H1 (cell line): ENCODE data around the gene CCL3. TPM values are rescaled to one million over a fixed set of nuclear protein-coding genes. Genes with fewer than 3 reads are reported as not detected.

Experiments
- CTCF ChIA-PET: fragments of 300-600 bp; sonication (Branson Sonifier 250); formaldehyde crosslinking; loops from one replicate; lab custom pipeline; 2021; ENCODE audit not compliant: partially characterized antibody; lab: Charles Lee
- POLR2A ChIA-PET: fragments of 300-600 bp; sonication (Branson Sonifier 250); formaldehyde crosslinking; loops from one replicate; lab custom pipeline; 2021; ENCODE audit warnings: inconsistent platforms; ENCODE audit not compliant: partially characterized antibody; lab: Charles Lee
- DNase-seq, 2 experiments: peaks; one replicate each; pipeline versions ENCODE4 v3.0.0 to v3.0.0-alpha.2; 2010 to 2022; ENCODE audit warnings: low spot score in 2 of 2, low read depth in 1 of 2, mixed read lengths in 1 of 2
- FAIRE-seq: peaks from 2 replicates; lab custom pipeline; 2011; peaks lifted over from hg19 to GRCh38; lab: Jason Lieb, UNC
- H2AFZ ChIP-seq: 2 replicates; pipeline ENCODE4 v1.8.1; 2012; ENCODE audit warnings: low read length, inconsistent platforms
- H2AK5ac ChIP-seq: 2 replicates; pipeline ENCODE4 v1.6.1; 2013; ENCODE audit warnings: low read depth, low read length
- H2BK120ac ChIP-seq: replicated peaks from 2 replicates; pipeline ENCODE3; 2013; ENCODE audit warnings: low read depth, low read length, inconsistent platforms
- H2BK12ac ChIP-seq: 2 replicates; pipeline ENCODE4 v1.6.1; 2013; ENCODE audit warnings: low read depth, low read length
- H2BK15ac ChIP-seq: 2 replicates; pipeline ENCODE4 v1.6.1; 2013; ENCODE audit warnings: low read length
- H2BK20ac ChIP-seq: 2 replicates; pipeline ENCODE4 v1.6.1; 2013; ENCODE audit warnings: low read length
- H2BK5ac ChIP-seq: 2 replicates; pipeline ENCODE4 v1.6.1; 2013; ENCODE audit warnings: low read depth, low read length
- H3K14ac ChIP-seq: 2 replicates; pipeline ENCODE4 v1.6.1; 2013; ENCODE audit warnings: inconsistent platforms; ENCODE audit not compliant: insufficient read length
- H3K18ac ChIP-seq: 2 replicates; pipeline ENCODE4 v1.6.1; 2013; ENCODE audit warnings: low read length; ENCODE audit errors: extremely low read depth
- H3K23ac ChIP-seq: 2 replicates; pipeline ENCODE4 v1.6.1; 2013; ENCODE audit warnings: inconsistent platforms; ENCODE audit not compliant: insufficient read length
- H3K23me2 ChIP-seq: 2 replicates; pipeline ENCODE4 v1.6.1; 2013; ENCODE audit warnings: low read depth, low read length
- H3K27ac ChIP-seq: 2 replicates; pipeline ENCODE4 v1.6.1; 2011; ENCODE audit warnings: low read depth, low read length, inconsistent platforms
- H3K27me3 ChIP-seq, 4 experiments: replicated peaks in 1 of 4; 1 replicate in 1 of 4; 2 replicates in 3 of 4; pipeline versions ENCODE4 v1.6.1 to v1.8.1; 2011 to 2013; ENCODE audit warnings: low read length in 3 of 4, mild to moderate bottlenecking in 3 of 4, inconsistent platforms in 2 of 4, mixed read lengths in 2 of 4, moderate library complexity in 1 of 4; ENCODE audit not compliant: control insufficient read depth in 3 of 4, insufficient read depth in 3 of 4; ENCODE audit errors: extremely low read depth in 1 of 4
- H3K36me3 ChIP-seq, 4 experiments: 2 replicates each; pipeline versions ENCODE4 v1.6.1 to v1.8.1; 2011 to 2013; ENCODE audit warnings: mild to moderate bottlenecking in 4 of 4, low read length in 3 of 4, moderate library complexity in 2 of 4, control low read depth in 1 of 4, inconsistent platforms in 1 of 4; ENCODE audit not compliant: insufficient read depth in 4 of 4, control insufficient read depth in 2 of 4
- H3K4ac ChIP-seq: replicated peaks from 2 replicates; pipeline ENCODE3; 2013; ENCODE audit warnings: low read length, low read depth, mixed read lengths, inconsistent platforms; ENCODE audit not compliant: insufficient read length
- H3K4me1 ChIP-seq, 4 experiments: replicated peaks in 1 of 4; 1 replicate in 1 of 4; 2 replicates in 3 of 4; pipeline versions ENCODE4 v1.6.1 to v1.8.1; 2011 to 2013; ENCODE audit warnings: low read length in 3 of 4, inconsistent platforms in 2 of 4, mixed read lengths in 1 of 4; ENCODE audit not compliant: insufficient read depth in 4 of 4, control insufficient read depth in 3 of 4
- H3K4me2 ChIP-seq, 2 experiments: 2 replicates each; pipeline versions ENCODE4 v1.6.1 to v1.8.1; 2011 to 2013; ENCODE audit warnings: low read depth in 2 of 2, low read length in 2 of 2, control low read depth in 1 of 2, inconsistent platforms in 1 of 2, mild to moderate bottlenecking in 1 of 2; ENCODE audit not compliant: insufficient read depth in 1 of 2
- H3K4me3 ChIP-seq, 4 experiments: fragments of 200-600, 300-600 bp in 1 of 4; sonication (generic), shearing (Covaris generic), sonication (Bioruptor Twin) in 1 of 4; 2 replicates each; pipeline versions ENCODE4 v1.5.1 to v1.8.1; 2011 to 2016; ENCODE audit warnings: low read length in 4 of 4, low read depth in 3 of 4, control low read depth in 2 of 4, inconsistent platforms in 2 of 4, mild to moderate bottlenecking in 2 of 4, mixed read lengths in 1 of 4, moderate library complexity in 1 of 4; ENCODE audit not compliant: insufficient read depth in 2 of 4; ENCODE audit errors: extremely low read depth in 1 of 4
- H3K56ac ChIP-seq: replicated peaks from 2 replicates; pipeline ENCODE3; 2013; ENCODE audit warnings: low read depth, mild to moderate bottlenecking, mixed read lengths, low read length, inconsistent platforms; ENCODE audit not compliant: insufficient read length
- H3K79me1 ChIP-seq: 2 replicates; pipeline ENCODE4 v1.6.1; 2013; ENCODE audit warnings: low read depth, low read length, control low read depth
- H3K79me2 ChIP-seq, 2 experiments: 2 replicates each; pipeline versions ENCODE4 v1.6.1 to v1.8.1; 2012 to 2013; ENCODE audit warnings: low read length in 2 of 2, mild to moderate bottlenecking in 2 of 2, inconsistent platforms in 1 of 2; ENCODE audit not compliant: insufficient read depth in 2 of 2, control insufficient read depth in 1 of 2
- H3K9ac ChIP-seq, 4 experiments: replicated peaks in 1 of 4; 1 replicate in 1 of 4; 2 replicates in 3 of 4; pipeline versions ENCODE4 v1.6.1 to v1.8.1; 2011 to 2013; ENCODE audit warnings: low read depth in 3 of 4, low read length in 3 of 4, control low read depth in 2 of 4, mild to moderate bottlenecking in 2 of 4, moderate library complexity in 2 of 4, inconsistent platforms in 1 of 4; ENCODE audit errors: extremely low read depth in 1 of 4
- H3K9me3 ChIP-seq, 2 experiments: 2 replicates each; pipeline versions ENCODE4 v1.6.1 to v1.8.1; 2012 to 2013; ENCODE audit warnings: mild to moderate bottlenecking in 2 of 2, moderate library complexity in 2 of 2, control low read depth in 1 of 2, inconsistent platforms in 1 of 2, low read depth in 1 of 2, low read length in 1 of 2, mixed read lengths in 1 of 2; ENCODE audit not compliant: insufficient read depth in 2 of 2
- H4K20me1 ChIP-seq, 2 experiments: replicated peaks in 1 of 2; 2 replicates each; pipeline versions ENCODE3 to v1.8.1; 2011 to 2013; ENCODE audit warnings: inconsistent platforms in 2 of 2, low read length in 2 of 2, mild to moderate bottlenecking in 1 of 2; ENCODE audit not compliant: insufficient read depth in 2 of 2, control insufficient read depth in 1 of 2
- H4K5ac ChIP-seq: 2 replicates; pipeline ENCODE4 v1.6.1; 2013; ENCODE audit warnings: low read length, low read depth, mixed read lengths, inconsistent platforms; ENCODE audit not compliant: insufficient read length
- H4K8ac ChIP-seq: 2 replicates; pipeline ENCODE4 v1.8.0; 2013; ENCODE audit warnings: mild to moderate bottlenecking, moderate library complexity, low read length, inconsistent platforms; ENCODE audit not compliant: insufficient read depth; ENCODE audit errors: extremely low read depth
- H4K91ac ChIP-seq: replicated peaks from 2 replicates; pipeline ENCODE3; 2013; ENCODE audit warnings: low read length, mixed read lengths, inconsistent platforms; ENCODE audit not compliant: insufficient read length
- CBX8 ChIP-seq: fragments of 300-800, 300-1000 bp; sonication (generic); IDR thresholded peaks from 2 replicates; pipeline ENCODE4 v1.7.1; 2016; ENCODE audit warnings: low read depth, low read length, borderline replicate concordance
- CEBPB ChIP-seq: IDR thresholded peaks from 2 replicates; pipeline ENCODE4 v1.6.1; 2012; ENCODE audit warnings: low read depth, low read length
- KDM1A ChIP-seq: fragments of 200-600, 300-600 bp; sonication (generic); IDR thresholded peaks from 2 replicates; pipeline ENCODE4 v1.7.1; 2016; ENCODE audit warnings: mild to moderate bottlenecking, low read length, borderline replicate concordance
- KDM4A ChIP-seq: IDR thresholded peaks from one replicate; pipeline ENCODE4 v1.7.1; 2012; ENCODE audit warnings: low read depth, mild to moderate bottlenecking, moderate library complexity, low read length, inconsistent platforms; ENCODE audit not compliant: severe bottlenecking
- SP4 ChIP-seq: IDR thresholded peaks from 2 replicates; pipeline ENCODE4 v1.6.1; 2012; ENCODE audit warnings: low read length, inconsistent platforms
- TCF12 ChIP-seq: IDR thresholded peaks from 2 replicates; pipeline ENCODE4 v1.6.1; 2011; ENCODE audit warnings: low read depth, mild to moderate bottlenecking, low read length
- WGBS, 2 experiments: shearing (Covaris generic) in 1 of 2; methylation state at CpG; one replicate each; pipeline versions ENCODE4 v1.1.6 to v1.1.7; 2013 to 2015; ENCODE audit warnings: low lambda C conversion rate in 2 of 2, mixed read lengths in 2 of 2, inconsistent platforms in 1 of 2, low coverage in 1 of 2, missing lambda C conversion rate in 1 of 2; ENCODE audit not compliant: insufficient replicate concordance in 2 of 2, insufficient coverage in 1 of 2, insufficient read length in 1 of 2; ENCODE audit errors: extremely low coverage in 1 of 2, missing lambda C conversion rate in 1 of 2; 5-methylcytosine and 5-hydroxymethylcytosine counted together
- polyA plus RNA-seq, 7 experiments: library from polyadenylated mRNA; depleted of rRNA in 3 of 7; stranded (reverse) in 5 of 7; unstranded in 2 of 7; fragments of >200 nt in 5 of 7; fragments of 200-250 nt in 2 of 7; gene quantifications; 1 replicate in 5 of 7; 2 replicates in 1 of 7; 4 replicates in 1 of 7; pipeline versions ENCODE4 v1.2.1 to v1.2.3, GENCODE V29; 2011 to 2013; ENCODE audit warnings: missing spikeins in 2 of 7, mixed read lengths in 2 of 7
- total RNA-seq: library from RNA; stranded (reverse); fragmentation: NEBNext Ultra II Directional; extraction: Animal tissue kit (Norgen Biotek cat#: 25700); gene quantifications from 2 replicates; pipeline ENCODE4 v1.2.1, GENCODE V29; 2021

CCL3 gene
- total and polyA plus RNA-seq, 2 of the 8 experiments (the other 6 are each of a cell fraction or from before 2014, with no cell fraction given): not detected

GRCh38 chr17:36085765-36086164 lies 4.2 kb downstream of the CCL3 start:
- H3K23ac ChIP-seq: no peak overlapping the region
- no peaks in the 10 kb centered on the region for H3K27me3 ChIP-seq
- H3K56ac ChIP-seq: no peak overlapping the region
- H3K4me2 ChIP-seq: no peak overlapping the region
- no peak overlapping the region for H4K91ac ChIP-seq
- H2BK20ac ChIP-seq: no peak overlapping the region
- H4K20me1 ChIP-seq: no peaks in the 10 kb centered on the region
- no peaks in the 10 kb centered on the region for H3K79me2 ChIP-seq
- no peak for FAIRE-seq
- H3K36me3 ChIP-seq: no peaks in the 10 kb centered on the region
- H3K27ac ChIP-seq: no peak overlapping the region
- H4K8ac ChIP-seq: no peak overlapping the region
- no peak overlapping the region for H3K4ac ChIP-seq
- no peak overlapping the region for H2AK5ac ChIP-seq
- H3K79me1 ChIP-seq: no peaks in the 10 kb centered on the region
- H4K5ac ChIP-seq: no peak overlapping the region
- DNase-seq: no peak
- H3K14ac ChIP-seq: no peak overlapping the region
- TF ChIP-seq SP4 (no peak), CBX8 (no peak), CEBPB (peak; percentile 72; the same call in 1 of the 2 replicates), KDM4A (no peak), KDM1A (no peak), TCF12 (no peak)
- no peak overlapping the region for H2BK5ac ChIP-seq
- H2BK120ac ChIP-seq: no peak overlapping the region
- H3K9ac ChIP-seq: no peak overlapping the region
- H2BK15ac ChIP-seq: no peak overlapping the region
- H3K9me3 ChIP-seq: no peaks in the 10 kb centered on the region
- no peaks in the 10 kb centered on the region for H3K4me1 ChIP-seq
- ChIA-PET CTCF (interaction anchor here (1.1 to 1.3 kb wide), 2 partner anchors 10 to 13 kb away, joined by 4 to 5 read pairs; no protein-coding TSS in a partner anchor), POLR2A (interaction anchor here (0.6 kb wide), 1 partner anchor 641 kb away, joined by 3 read pairs; no protein-coding TSS in a partner anchor)
- H3K4me3 ChIP-seq: no peak overlapping the region
- H3K23me2 ChIP-seq: no peaks in the 10 kb centered on the region
- no peak overlapping the region for H3K18ac ChIP-seq
- no peak overlapping the region for H2BK12ac ChIP-seq
- H2AFZ ChIP-seq: peak overlapping the region; percentile 13; the same call in 1 of the 2 replicates
- WGBS, 2 experiments: 81% methylated on average over 1 of the region's 1 CpG; no CpG with 5 or more reads in 1 of the 2 experiments
